Activated T-cell treated with anti-CD3 and anti-CD28 coated beads, Interleukin-2, amount 50 U/mL, for 48 hours (primary cell): ENCODE measurements around the gene MT1G.
A peak's percentile ranks its signal among the peaks of the same experiment; 100 is the strongest.

Experiments used
- DNase-seq, 2 experiments: peaks; one replicate each; pipeline ENCODE4 v3.0.0-alpha.2; 2020

MT1G gene

GRCh38 chr16:56662357-56663354 lies 5.2 kb downstream of the MT1G start:
- DNase-seq = peak; percentile 60 to 67

GRCh38 chr16:56658327-56658875 lies 9.5 kb downstream of the MT1G start:
- DNase-seq = no peak

- DNase-seq = peak; percentile 85 to 86
These were observed 10.1 kb downstream of the MT1G start, which contains the start of gene MT1F for GRCh38 chr16:56657555-56658326. MT1F (plus strand) TSS chr16:56657959; CDS start chr16:56658059, 100 bp downstream.

GRCh38 chr16:56653218-56653617 lies 14.6 kb downstream of the MT1G start:
- DNase-seq = no peak

- no peak for DNase-seq
These were observed 15.3 kb downstream of the MT1G start for GRCh38 chr16:56652600-56652999.

DNA sequence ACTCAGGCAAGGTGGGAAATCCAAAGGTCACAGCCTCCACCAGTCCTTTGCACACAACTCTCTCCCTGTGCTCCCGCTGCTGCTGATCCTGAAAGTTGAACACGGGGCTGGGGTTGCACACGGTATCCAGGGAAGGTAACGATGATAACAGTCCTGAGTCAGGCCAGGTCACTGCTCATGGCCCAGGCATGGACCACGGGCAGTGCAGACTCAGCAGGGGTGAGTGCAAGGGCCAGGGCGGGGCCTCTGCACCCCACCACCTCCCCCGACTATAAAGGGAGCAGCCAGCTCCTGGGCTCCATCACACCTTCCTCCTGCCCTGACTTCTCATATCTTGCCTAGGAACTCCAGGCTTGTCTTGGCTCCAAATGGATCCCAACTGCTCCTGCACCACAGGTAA lies 16.3 kb downstream of the MT1G start, which contains the start of gene MT1B:
Gene MT1B (plus strand): TSS at position 301 of the 400 bp plus-strand sequence. CDS start 68 bp downstream, at position 369.
- DNase-seq = no peak

DNA sequence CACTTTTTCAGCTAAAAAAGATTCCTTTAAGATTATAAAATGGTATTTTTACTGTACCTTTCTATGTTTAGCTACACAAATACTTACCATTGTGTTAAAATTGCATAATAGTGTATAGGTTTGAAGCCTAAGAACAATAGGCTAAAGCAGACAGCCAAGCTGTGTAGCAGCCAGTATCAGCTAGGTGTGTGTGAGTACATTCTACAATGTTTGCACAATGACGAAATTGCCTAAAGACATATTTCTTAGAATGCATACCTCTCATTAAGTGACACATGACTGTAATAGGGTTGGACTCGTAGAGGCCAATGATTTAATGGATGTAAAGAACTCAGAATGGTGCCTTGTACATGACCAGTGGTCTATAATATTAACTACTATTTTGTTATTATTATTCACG lies 18.0 kb downstream of the MT1G start:
- DNase-seq = no peak

DNA sequence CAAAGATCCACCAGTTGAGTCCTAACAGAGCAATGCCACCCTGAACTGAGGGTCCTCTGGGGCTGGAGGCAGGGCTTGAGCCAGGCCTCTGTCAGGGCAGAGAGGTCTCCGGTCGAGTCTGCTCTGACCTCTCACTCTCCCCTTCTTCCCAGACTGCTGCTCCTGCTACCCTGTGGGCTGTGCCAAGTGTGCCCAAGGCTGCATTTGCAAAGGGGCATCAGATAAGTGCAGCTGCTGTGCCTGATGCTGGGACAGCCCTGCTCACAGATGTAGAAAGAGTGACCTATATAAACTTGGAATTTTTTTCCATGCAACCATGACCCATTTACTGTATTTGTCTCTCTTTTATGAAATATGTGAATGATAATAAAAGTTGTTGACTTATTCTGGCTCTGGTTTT lies 18.6 kb downstream of the MT1G start:
- DNase-seq = no peak

GRCh38 chr16:56647641-56648431 lies 20.0 kb downstream of the MT1G start:
- no peak for DNase-seq

- no peak for DNase-seq
These were observed 22.0 kb downstream of the MT1G start for GRCh38 chr16:56645838-56646237.

DNA sequence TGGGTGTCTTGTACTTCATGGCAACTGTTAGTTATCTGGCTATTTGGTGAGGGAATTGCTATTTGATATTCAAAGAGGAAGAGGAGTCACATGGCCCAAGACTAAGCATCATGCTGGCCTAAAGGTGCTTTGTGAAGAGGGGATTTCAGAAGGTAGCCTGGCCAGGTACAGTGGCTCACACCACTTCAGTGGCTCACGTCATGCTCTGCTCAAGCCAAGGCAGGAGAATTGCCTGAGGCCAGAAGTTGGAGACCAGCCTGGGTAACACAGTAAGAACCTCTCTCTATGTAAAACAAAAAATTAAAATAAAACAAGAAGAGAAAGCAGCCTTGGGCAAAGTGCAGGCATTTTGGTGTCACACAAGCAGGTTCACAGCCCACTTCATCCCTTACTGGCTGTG lies 22.6 kb downstream of the MT1G start:
- DNase-seq = no peak

DNA sequence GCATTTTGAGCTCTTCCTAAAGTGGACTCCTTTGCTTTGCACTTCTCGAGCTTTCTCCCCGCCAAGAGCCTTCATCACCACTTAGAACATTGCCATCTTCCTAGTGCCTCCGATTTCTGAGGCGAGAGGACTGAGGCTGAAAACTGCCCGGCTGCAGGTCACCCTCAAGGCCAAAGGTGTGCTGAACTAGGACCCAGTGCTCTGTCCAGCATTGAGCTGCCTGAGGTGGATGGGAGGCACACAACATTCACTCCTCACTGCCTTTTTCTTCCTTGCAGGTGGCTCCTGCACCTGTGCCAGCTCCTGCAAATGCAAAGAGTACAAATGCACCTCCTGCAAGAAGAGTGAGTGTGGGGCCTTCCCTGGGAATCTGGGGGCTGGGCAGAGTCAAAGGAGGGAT lies 24.0 kb downstream of the MT1G start:
- DNase-seq = no peak

- DNase-seq = peak; percentile 84 to 88
These were observed 24.6 kb downstream of the MT1G start for GRCh38 chr16:56643080-56643778.

DNA sequence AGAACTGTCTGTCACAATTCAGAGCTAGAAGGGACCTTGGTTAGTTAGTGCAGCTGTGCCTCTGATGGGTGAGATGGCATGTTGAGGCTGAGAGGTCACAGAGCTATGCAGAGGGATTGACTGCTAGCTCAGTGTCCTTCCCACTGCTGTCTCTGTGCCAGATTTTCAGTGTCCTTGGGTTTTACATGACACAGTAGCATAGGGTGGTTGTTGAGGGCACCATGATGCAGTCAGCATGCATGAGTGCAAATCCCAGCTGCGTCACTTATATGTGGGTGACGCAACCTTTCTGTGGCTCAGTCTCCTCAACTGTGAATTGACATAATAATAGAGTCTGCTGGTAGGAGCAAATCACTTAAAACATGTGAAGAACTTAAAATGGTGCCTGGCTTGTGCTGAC lies 26.7 kb downstream of the MT1G start:
- no peak for DNase-seq

- no peak for DNase-seq
These were observed 27.8 kb downstream of the MT1G start for GRCh38 chr16:56640076-56640475.

- DNase-seq = no peak
These were observed 28.8 kb downstream of the MT1G start for GRCh38 chr16:56639045-56639444.

DNA sequence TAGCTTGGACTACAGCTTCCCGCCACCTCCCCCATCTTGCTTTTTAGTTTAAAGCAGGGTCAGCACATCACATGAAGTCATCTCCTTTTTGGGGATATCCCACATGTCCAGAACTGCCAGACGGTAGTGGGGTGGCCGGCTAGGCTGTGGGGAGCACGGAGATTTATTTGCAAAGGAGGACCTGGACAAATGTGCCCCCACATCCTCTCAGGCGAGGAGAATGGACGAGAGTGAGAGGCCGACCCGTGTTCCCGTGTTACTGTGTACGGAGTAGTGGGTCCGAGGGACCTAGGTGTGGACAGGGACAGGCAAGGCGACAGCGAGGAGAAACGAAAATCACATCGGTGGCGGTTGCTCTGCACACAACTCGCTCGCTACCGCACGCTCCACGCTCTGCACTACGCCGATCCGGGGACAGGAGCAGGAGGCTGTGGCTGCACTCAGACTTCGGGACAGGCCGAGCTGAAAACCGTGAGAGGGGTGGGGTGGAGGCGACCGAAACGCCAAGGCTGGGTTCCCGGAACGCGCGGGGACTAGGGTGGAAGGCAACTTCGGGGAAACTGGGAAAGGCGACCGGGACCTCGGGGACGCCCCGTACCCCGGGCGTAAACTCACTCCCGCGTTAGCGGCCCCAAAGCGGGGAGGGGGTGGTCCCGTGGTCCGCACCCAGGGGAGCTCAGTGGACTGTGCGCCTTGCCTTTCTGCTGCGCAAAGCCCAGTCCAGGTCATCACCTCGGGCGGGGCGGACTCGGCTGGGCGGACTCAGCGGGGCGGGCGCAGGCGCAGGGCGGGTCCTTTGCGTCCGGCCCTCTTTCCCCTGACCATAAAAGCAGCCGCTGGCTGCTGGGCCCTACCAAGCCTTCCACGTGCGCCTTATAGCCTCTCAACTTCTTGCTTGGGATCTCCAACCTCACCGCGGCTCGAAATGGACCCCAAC lies 29.8 kb downstream of the MT1G start, which contains the start of gene MT1A:
Gene MT1A (plus strand): TSS at position 853 of the 937 bp plus-strand sequence. CDS start 73 bp downstream, at position 926.
- peak; percentile 40 to 45 for DNase-seq

GRCh38 chr16:56636616-56637413 lies 31.1 kb downstream of the MT1G start:
- no peak for DNase-seq

DNA sequence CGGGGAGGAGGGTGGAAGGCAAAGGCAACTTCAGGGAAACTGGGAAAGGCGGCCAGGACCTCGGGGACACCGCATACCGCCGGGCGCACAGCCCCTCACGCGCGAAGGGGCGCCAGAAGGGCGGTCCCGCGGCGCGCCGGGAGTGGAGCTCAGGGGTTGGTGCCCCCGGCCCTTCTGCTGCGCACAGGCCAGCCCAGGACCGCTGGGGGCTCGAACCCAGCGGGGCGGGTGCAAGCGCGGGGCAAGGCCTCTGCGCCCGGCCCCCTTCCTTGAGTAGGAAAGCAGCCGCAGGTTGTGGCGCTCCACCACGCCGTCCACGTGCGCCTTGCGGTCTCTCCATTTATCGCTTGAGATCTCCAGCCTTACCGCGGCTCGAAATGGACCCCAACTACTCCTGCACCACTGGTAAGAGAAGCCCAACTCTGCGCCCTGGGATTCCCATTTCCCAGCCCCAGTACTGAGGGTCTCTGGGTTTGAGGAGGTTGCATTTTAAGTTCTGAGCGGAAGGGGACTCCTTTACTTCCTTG lies 32.4 kb downstream of the MT1G start:
- DNase-seq = no peak
